Activated CD8-positive, alpha-beta memory T cell treated with anti-CD3 and anti-CD28 coated beads, Interleukin-2, amount 50 U/mL, for 24 hours (primary cell): ENCODE data around the gene SLC2A14.
"Not testable (repeated sequence)": the region's sequence is repeated elsewhere in the genome, so short reads cannot be mapped to it uniquely, and the experiment has no call there.

Experiments used
- DNase-seq: peaks from one replicate; pipeline ENCODE4 v3.0.0-alpha.2; 2020; ENCODE audit errors: extremely low read depth

SLC2A14 gene

DNA sequence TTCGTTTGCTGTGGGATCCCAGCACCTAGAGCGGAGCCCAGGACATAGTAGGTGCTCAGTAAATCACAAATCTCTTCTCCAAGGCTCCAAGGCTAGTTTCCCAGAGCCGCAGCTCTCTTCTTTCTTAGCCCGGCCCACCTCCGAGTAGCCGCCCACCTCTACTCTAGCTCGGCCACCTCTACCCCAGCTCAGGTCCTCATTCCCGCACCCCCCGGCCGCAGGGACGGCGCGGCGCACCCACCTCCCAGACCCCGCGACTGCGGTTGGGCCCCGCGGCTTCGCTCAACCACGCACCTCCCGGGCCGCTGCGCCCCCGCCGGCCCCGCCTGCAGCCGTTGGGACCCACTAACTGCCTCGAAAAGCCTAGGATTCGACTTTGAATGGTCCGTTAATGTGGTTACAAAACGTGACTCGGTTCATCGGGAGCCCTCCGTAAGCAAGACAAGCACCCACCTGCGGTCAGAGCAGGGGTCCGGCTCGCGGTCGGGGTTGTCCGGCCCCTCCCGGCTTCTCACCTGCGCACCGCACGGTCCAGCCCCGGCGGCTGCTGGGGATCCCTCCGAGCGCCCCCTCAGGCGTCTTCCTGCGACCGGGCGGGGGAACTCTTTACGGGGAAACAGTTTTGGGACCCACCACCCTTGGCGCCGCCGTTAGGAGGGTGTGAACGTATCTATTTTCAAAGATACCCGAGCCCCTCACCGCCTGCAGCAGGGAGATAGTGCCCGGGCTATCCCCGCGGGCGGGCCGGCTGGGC lies at the start of gene SLC2A14:
Gene SLC2A14, minus strand, starts transcription at position 350 of the 754 bp plus-strand sequence. CDS start 3,035 bp downstream, outside the sequence.
- DNase-seq: no peak

DNA sequence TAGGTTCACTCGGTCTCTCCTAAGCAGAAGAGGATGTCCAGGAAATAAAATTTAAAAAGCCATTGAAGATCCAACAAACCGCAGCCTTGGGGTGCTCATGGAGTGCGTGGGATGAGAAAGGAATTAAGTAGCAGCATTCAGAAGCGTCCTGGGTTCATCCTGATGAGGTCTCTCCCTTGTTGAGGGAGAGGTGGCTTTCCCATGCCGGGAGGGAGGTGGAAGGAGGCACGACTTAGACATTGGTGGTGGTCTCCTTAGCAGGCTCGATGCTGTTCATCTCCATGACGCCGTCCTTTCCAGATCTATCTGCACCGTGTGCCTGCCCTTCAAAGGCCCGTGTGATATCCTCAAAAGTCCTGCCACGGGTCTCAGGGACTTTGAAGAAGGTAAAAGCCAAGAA lies 48.5 kb upstream of the SLC2A14 start:
- not testable (repeated sequence) for DNase-seq

GRCh38 chr12:7918268-7918590 lies 45.5 kb upstream of the SLC2A14 start:
- not testable (repeated sequence) for DNase-seq

- no peak for DNase-seq
Observed at GRCh38 chr12:7917392-7918267, 44.9 kb upstream of the SLC2A14 start.

- no peak for DNase-seq
Observed at GRCh38 chr12:7916936-7917335, 44.2 kb upstream of the SLC2A14 start.

DNA sequence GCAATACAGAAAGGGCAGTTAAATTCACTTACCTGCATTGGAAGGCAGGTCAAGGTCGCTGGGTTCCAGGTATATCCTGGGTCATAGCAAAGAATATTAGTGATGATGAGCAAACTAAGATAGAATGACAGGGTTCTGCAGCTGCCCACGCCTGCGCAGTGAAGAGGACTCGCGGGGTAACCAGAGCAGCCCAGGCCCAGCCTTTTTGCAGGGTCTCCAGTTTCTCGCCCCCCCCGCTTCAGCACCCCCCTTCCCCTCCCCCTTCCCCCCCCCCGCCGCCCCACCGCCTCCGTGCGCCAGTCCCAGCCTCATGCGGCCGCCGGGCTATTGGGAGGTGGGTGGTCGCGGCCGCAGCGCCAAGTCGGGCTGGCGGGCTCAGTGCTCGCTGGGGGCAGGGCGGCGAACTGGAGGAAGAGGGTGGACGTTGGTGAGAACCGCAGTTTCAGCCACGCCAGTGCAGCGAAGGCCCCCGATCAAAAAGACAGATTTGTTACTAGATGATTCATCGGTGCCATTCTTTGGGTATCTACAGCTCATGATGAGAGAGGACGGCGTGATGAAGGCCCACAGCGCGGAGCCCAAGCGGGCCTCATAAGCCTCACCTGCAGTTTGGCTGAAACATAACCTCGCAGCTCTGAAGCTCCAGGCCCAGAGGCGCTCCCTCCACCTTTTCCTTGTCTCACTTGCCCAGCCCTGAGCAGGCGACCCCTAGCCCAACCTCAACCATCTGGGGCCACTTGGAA lies 43.1 kb upstream of the SLC2A14 start:
- no peak for DNase-seq

- DNase-seq: not testable (repeated sequence)
Observed at GRCh38 chr12:7910106-7910505, 37.4 kb upstream of the SLC2A14 start.

DNA sequence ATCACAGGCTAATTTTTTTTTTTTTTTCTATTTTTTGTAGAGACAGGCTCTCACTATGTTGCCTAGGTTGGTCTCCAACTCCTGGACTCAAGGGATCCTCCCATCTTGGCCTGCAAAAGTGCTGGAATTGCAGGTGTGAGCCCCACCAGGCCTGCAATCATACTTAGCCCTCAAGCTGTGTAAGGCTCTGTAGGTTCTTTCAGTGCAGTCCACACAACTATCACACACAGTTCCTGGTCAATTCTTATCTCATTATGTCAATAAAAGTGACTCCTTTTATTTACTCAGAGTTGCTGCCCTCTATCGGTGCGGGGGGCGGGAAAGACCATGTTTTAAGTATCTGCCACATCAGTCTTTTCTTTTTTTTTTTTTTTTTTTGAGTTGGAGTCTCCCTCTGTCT lies 34.3 kb upstream of the SLC2A14 start:
- DNase-seq: no peak

DNA sequence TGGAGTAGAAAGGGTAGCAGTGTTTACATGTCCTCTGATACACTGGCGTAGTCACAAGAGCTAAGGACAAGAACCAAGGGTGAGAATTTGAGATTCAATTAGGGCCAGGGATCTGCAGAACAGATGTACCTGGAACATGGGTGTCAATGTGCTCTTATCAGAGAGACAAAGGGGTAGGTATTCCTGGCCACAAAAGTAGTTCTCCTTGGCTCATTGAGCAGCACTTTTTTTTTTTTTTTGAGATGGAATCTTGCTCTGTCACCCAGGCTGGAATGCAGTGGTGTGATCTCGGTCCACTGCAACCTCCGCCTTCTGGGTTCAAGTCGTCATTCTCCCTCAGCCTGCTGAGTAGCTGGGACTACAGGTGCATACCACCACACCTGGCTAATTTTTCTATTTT lies 33.6 kb upstream of the SLC2A14 start:
- DNase-seq: not testable (repeated sequence)

- DNase-seq: not testable (repeated sequence)
Observed at GRCh38 chr12:7905600-7906125, 32.9 kb upstream of the SLC2A14 start.

DNA sequence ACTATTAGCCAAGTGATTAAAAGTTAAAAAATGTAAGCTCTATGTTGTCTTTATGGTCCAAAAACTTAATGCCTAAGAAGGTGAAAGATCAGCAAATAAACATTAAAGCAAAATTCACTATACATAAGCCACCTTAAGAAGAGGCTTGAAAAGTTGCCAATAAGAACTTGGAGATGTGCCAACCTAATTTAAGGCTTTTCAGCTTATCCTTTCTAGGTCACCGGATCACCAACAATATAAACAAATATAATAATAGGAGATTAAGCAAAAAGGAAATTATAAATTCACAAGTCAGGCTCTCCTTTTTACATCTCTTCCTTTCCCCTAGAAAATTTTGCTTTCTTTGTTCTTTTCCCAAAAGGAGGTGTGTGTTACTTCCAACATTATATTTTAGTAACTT lies 32.4 kb upstream of the SLC2A14 start:
- no peak for DNase-seq

GRCh38 chr12:7902416-7902815 lies 29.7 kb upstream of the SLC2A14 start:
- not testable (repeated sequence) for DNase-seq

- DNase-seq: no peak
Observed at GRCh38 chr12:7899755-7900154, 27.0 kb upstream of the SLC2A14 start.

- not testable (repeated sequence) for DNase-seq
Observed at GRCh38 chr12:7896726-7897125, 24.0 kb upstream of the SLC2A14 start.

DNA sequence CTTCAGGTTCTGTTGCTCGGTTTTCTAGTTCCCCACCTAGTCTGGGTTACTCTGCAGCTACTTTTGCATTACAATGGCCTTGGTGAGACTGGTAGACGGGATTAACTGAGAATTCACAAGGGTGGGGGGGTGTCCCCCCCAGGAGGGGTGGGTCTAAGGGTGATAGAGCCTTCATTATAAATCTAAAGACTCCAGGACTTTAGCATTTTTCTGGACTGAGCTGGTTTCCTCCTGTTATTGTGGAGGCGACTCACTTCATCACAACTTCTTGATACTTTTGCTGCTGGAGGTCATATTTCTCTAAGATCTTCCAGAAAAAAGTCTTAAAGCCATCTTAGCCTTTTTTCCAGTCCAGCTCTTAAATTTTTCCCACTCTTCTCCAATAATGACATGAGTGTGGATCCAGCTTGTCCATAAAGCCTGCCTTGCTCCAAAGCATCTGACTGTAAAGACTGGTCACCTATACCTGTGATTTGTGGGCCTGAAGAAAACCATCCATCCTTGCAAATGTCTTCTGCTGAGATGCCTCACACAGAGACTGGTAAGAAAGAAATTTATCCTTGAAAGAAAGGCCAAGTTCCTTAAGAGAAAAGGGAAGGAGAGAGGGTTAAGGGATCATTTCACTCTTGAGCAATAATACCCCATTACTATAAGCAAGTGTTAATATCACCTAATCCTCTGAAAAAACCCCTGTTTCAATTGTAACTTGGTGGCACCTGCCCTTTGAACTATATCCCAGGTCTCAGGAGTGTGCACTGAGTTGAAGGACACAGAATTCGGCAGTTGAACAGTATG lies 19.7 kb upstream of the SLC2A14 start:
- no peak for DNase-seq

DNA sequence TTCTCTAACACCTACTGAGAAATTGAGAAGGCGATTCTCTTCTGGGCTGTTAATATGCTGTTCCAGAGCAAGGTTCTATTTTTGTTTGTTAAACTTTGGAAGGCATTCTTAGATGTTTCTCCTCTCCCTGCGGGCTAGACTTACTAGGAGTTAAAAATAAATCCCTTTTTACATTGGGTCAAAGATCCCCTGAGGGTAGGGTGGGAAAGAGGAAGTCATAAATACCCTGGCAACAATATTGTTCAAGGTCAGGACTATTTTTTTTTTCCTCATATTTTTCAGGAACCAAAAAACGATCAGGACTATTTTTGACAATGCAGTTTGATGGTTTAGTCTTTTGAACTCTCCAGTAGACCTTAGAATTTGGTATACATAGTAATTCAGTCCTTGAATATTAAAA lies 12.0 kb upstream of the SLC2A14 start:
- no peak for DNase-seq

- not testable (repeated sequence) for DNase-seq
Observed at GRCh38 chr12:7881736-7882120, 9.0 kb upstream of the SLC2A14 start.

DNA sequence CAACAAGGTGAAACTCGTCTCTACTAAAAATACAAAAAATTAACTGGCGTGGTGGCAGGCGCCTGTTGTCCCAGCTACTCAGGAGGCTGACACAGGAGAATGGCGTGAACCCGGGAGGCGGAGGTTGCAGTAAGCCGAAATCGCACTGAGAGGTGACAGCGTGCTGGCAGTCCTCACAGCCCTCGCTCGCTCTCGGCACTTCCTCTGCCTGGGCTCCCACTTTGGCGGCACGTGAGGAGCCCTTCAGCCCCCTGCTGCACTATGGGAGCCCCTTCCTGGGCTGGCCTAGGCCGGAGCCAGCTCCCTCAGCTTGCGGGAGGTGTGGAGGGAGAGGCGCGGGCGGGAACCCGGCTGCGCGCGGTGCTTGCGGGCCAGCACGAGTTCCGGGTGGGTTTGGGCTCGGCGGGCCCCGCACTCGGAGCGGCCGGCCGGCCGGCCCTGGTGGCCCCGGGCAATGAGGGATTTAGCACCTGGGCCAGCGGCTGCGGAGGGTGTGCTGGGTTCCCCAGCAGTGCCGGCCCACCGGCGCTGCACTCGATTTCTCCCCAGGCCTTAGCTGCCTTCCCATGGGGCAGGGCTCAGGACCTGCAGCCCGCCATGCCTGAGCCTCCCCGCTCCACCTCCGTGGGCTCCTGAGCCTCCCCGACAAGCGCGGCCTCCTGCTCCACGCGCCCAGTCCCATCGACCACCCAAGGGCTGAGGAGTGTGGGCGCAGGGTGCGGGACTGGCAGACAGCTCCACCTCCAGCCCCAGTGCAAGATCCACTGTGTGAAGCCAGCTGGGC lies 8.4 kb upstream of the SLC2A14 start:
- DNase-seq: not testable (repeated sequence)

DNA sequence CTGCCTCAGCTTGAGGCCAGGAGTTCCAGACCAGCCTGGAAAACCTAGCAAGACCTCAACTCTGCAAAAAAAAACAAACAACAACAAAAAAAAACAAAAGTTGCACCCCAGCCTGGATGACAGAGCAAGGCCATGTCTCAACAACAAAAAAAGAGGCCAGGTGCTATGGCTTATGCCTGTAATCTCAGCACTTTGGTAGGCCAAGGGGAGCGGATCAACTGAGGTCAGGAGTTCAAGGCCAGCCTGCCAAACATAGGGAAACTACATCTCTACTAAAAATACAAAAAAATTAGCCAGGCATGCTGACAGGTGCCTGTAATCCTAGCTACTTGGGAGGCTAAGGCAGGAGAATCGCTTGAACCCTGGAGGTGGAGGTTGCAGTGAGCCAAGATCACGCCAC lies 6.5 kb upstream of the SLC2A14 start:
- DNase-seq: no peak

DNA sequence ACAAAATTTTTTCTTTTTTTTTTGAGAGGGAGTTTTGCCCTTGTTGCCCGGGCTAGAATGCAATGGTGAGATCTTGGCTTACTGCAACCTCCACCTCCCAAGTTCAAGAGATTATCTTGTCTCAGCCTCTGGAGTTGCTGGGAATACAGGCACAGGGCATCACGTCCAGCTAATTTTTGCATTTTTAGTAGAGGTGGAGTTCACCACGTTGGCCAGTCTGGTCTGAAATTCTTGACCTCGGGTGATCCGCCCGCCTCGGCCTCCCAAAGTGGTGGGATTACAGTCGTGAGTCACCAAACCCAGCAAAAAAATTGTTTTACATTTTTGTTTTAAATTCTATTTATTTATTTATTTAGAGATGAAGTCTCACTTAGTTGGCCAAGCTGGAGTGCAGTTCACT lies 4.7 kb upstream of the SLC2A14 start:
- no peak for DNase-seq
